Common myeloid progenitor, CD34-positive (primary cell): Measurements from ENCODE around the gene SUPT7L. TPM values are rescaled to one million over a fixed set of nuclear protein-coding genes. Genes with fewer than 3 reads are reported as not detected.

Experiments
- CTCF ChIA-PET: fragments of 350-600 bp; sonication (Branson Sonifier 250); formaldehyde crosslinking; loops from one replicate; lab custom pipeline; 2021; ENCODE audit warnings: antibody characterized with exemption; lab: Charles Lee
- POLR2A ChIA-PET: fragments of 350-600 bp; sonication (Branson Sonifier 250); formaldehyde crosslinking; loops from one replicate; lab custom pipeline; 2021; ENCODE audit warnings: antibody characterized with exemption; lab: Charles Lee
- DNase-seq, 3 donors: peaks; one replicate each; pipeline versions ENCODE4 v3.0.0 to v3.0.0-alpha.2; 2013
- H3K27ac ChIP-seq, 2 experiments: 1 replicate in 1 of 2; 2 replicates in 1 of 2; pipeline ENCODE4 v1.7.0; 2013; ENCODE audit warnings: inconsistent platforms in 2 of 2, low read length in 2 of 2, mild to moderate bottlenecking in 2 of 2, low read depth in 1 of 2, moderate library complexity in 1 of 2; ENCODE audit not compliant: severe bottlenecking in 2 of 2, insufficient read depth in 1 of 2, poor library complexity in 1 of 2
- H3K27me3 ChIP-seq, 5 experiments: replicated peaks in 2 of 5; 1 replicate in 3 of 5; 2 replicates in 2 of 5; pipeline versions ENCODE4 v1.6.1 to v1.7.0; 2013; ENCODE audit warnings: low read length in 4 of 5, mild to moderate bottlenecking in 2 of 5, moderate library complexity in 2 of 5, inconsistent platforms in 1 of 5; ENCODE audit not compliant: insufficient read depth in 5 of 5, control insufficient read depth in 4 of 5
- H3K36me3 ChIP-seq, 4 experiments: 1 replicate in 2 of 4; 2 replicates in 2 of 4; pipeline versions ENCODE4 v1.6.1 to v1.7.0; 2013; ENCODE audit warnings: low read length in 3 of 4, control low read depth in 1 of 4, mild to moderate bottlenecking in 1 of 4; ENCODE audit not compliant: control insufficient read depth in 4 of 4, insufficient read depth in 4 of 4
- H3K4me1 ChIP-seq, 4 experiments: 1 replicate in 3 of 4; 2 replicates in 1 of 4; pipeline versions ENCODE4 v1.6.1 to v1.7.1; 2013; ENCODE audit warnings: low read length in 3 of 4, mild to moderate bottlenecking in 3 of 4, control low read depth in 1 of 4, inconsistent platforms in 1 of 4, moderate library complexity in 1 of 4; ENCODE audit not compliant: control insufficient read depth in 4 of 4, insufficient read depth in 4 of 4; ENCODE audit errors: control extremely low read depth in 1 of 4
- H3K4me3 ChIP-seq, 7 experiments: 1 replicate in 4 of 7; 2 replicates in 3 of 7; pipeline versions ENCODE4 v1.5.1 to v1.7.0; 2013; ENCODE audit warnings: mild to moderate bottlenecking in 7 of 7, low read length in 6 of 7, moderate library complexity in 6 of 7, inconsistent platforms in 2 of 7, low read depth in 2 of 7, control low read depth in 1 of 7; ENCODE audit not compliant: insufficient read depth in 4 of 7, control insufficient read depth in 1 of 7; ENCODE audit errors: extremely low read depth in 1 of 7
- H3K9me3 ChIP-seq, 5 experiments: 1 replicate in 4 of 5; 2 replicates in 1 of 5; pipeline versions ENCODE4 v1.6.1 to v1.7.1; 2013; ENCODE audit warnings: low read length in 4 of 5, mild to moderate bottlenecking in 2 of 5, inconsistent platforms in 1 of 5, low read depth in 1 of 5, moderate library complexity in 1 of 5; ENCODE audit not compliant: control insufficient read depth in 4 of 5, insufficient read depth in 2 of 5; ENCODE audit errors: control extremely low read depth in 1 of 5
- WGBS: methylation state at CpG from one replicate; pipeline ENCODE4 v1.1.5; 2013; ENCODE audit not compliant: insufficient coverage; 5-methylcytosine and 5-hydroxymethylcytosine counted together
- polyA plus RNA-seq: library from polyadenylated mRNA; unstranded; fragments of 120-200 nt; gene quantifications from one replicate; pipeline ENCODE4 v1.2.1, GENCODE V29; 2013

The SUPT7L gene
- 45.0 TPM for polyA plus RNA-seq

- POLR2A ChIA-PET: interaction anchor here (0.5 to 0.9 kb wide), 3 partner anchors 10 to 224 kb away, joined by 3 to 4 read pairs (median 4); no protein-coding TSS in a partner anchor
- WGBS: 0% methylated on average over 46 of the region's 56 CpGs
- H3K27ac ChIP-seq: peak within 1 kb of the TSS; percentile 94 to 96
These were observed at the start of gene SUPT7L, which contains the start of gene SLC4A1AP for GRCh38 chr2:27663285-27664153. Gene SUPT7L (minus strand): TSS chr2:27663614. CDS start chr2:27662192, 1,422 bp downstream. Gene SLC4A1AP (plus strand): TSS chr2:27663889. CDS start chr2:27663915, 26 bp downstream.

GRCh38 chr2:27713201-27713600 lies 49.8 kb upstream of the SUPT7L start:
- CTCF ChIA-PET: interaction anchor here (1.9 to 2.0 kb wide), 2 partner anchors 10 kb away, joined by 8 to 9 read pairs; no protein-coding TSS in a partner anchor
- Histone ChIP-seq H3K9me3 (no peaks in the 10 kb centered on the region), H3K27me3 (peaks cover 5 to 45% (median 15%) of the 10 kb centered on the region in 5 experiments), H3K4me1 (peaks cover 0 to 16% (median 11%) of the 10 kb centered on the region in 4 experiments), H3K4me3 (no peak overlapping the region), H3K27ac (no peak overlapping the region), H3K36me3 (no peaks in the 10 kb centered on the region)
- POLR2A ChIA-PET: no interaction called here
- WGBS: 94% methylated on average over 5 of the region's 5 CpGs
- DNase-seq: no peak

More at GRCh38 chr2:27663285-27664153, at the start of gene SUPT7L, which contains the start of gene SLC4A1AP:
- Histone ChIP-seq H3K4me1 (peaks cover 12 to 35% (median 25%) of the 10 kb centered on the region in 4 experiments), H3K36me3 (peaks cover 14 to 40% (median 31%) of the 10 kb centered on the region in 4 experiments), H3K4me3 (peak within 1 kb of the TSS; percentile 82 to 99 (median 92)), H3K9me3 (no peaks in the 10 kb centered on the region), H3K27me3 (no peaks in the 10 kb centered on the region)
- CTCF ChIA-PET: interaction anchor here (0.6 to 7.3 kb wide), 7 partner anchors 8 to 933 kb away, joined by 3 to 57 read pairs (median 3); partner anchors contain the start of genes CCDC121 and GPN1
- DNase-seq: peak; percentile 89 to 93 (median 90)

- Histone ChIP-seq H3K4me3 (no peak overlapping the region), H3K27ac (no peak overlapping the region), H3K27me3 (peaks cover 5 to 39% (median 15%) of the 10 kb centered on the region in 5 experiments), H3K9me3 (no peaks in the 10 kb centered on the region), H3K4me1 (peaks cover 0 to 16% (median 11%) of the 10 kb centered on the region in 4 experiments), H3K36me3 (no peaks in the 10 kb centered on the region)
- WGBS: no CpG with 5 or more reads among the region's 1 CpG
- POLR2A ChIA-PET: no interaction called here
- no peak for DNase-seq
- CTCF ChIA-PET: interaction anchor here (1.1 to 2.0 kb wide), 4 partner anchors 9 to 758 kb away, joined by 3 to 9 read pairs (median 7); no protein-coding TSS in a partner anchor
These were observed 49.1 kb upstream of the SUPT7L start for GRCh38 chr2:27712522-27712921.

- CTCF ChIA-PET: interaction anchor here (1.1 to 1.9 kb wide), 3 partner anchors 12 to 759 kb away, joined by 3 to 9 read pairs (median 6); no protein-coding TSS in a partner anchor
- Histone ChIP-seq H3K36me3 (no peaks in the 10 kb centered on the region), H3K27ac (no peak overlapping the region), H3K9me3 (no peaks in the 10 kb centered on the region), H3K4me1 (peaks cover 0 to 15% (median 11%) of the 10 kb centered on the region in 4 experiments), H3K4me3 (no peak overlapping the region), H3K27me3 (peaks cover 0 to 31% (median 10%) of the 10 kb centered on the region in 5 experiments)
- DNase-seq: no peak
- POLR2A ChIA-PET: no interaction called here
- WGBS: 100% methylated on average over 5 of the region's 5 CpGs
These were observed 48.4 kb upstream of the SUPT7L start for GRCh38 chr2:27711804-27712203.

GRCh38 chr2:27710640-27711430 lies 47.4 kb upstream of the SUPT7L start:
- ChIA-PET POLR2A (no interaction called here), CTCF (interaction anchor here (0.8 to 1.0 kb wide), 2 partner anchors 13 to 28 kb away, joined by 3 to 4 read pairs; no protein-coding TSS in a partner anchor)
- Histone ChIP-seq H3K27me3 (peaks cover 0 to 22% (median 6%) of the 10 kb centered on the region in 5 experiments), H3K4me3 (no peak overlapping the region), H3K27ac (no peak overlapping the region), H3K9me3 (no peaks in the 10 kb centered on the region), H3K36me3 (no peaks in the 10 kb centered on the region), H3K4me1 (peaks cover 0 to 6% (median 5%) of the 10 kb centered on the region in 4 experiments)
- peak in 1 of 3 donors; percentile 8 for DNase-seq
- WGBS: 85% methylated on average over 6 of the region's 8 CpGs

GRCh38 chr2:27709960-27710575 lies 46.7 kb upstream of the SUPT7L start:
- DNase-seq: no peak
- ChIA-PET CTCF (interaction anchor here (1.0 to 2.1 kb wide), 2 partner anchors 26 to 27 kb away, joined by 3 to 6 read pairs; no protein-coding TSS in a partner anchor), POLR2A (no interaction called here)
- H3K9me3 ChIP-seq: no peaks in the 10 kb centered on the region
- H3K36me3 ChIP-seq: no peaks in the 10 kb centered on the region
- no peak overlapping the region for H3K4me3 ChIP-seq
- H3K27me3 ChIP-seq: peaks cover 0 to 16% (median 6%) of the 10 kb centered on the region in 5 experiments
- no peak overlapping the region for H3K27ac ChIP-seq
- peaks cover 0 to under 1% (median under 1%) of the 10 kb centered on the region in 4 experiments for H3K4me1 ChIP-seq
- 100% methylated on average over 3 of the region's 7 CpGs for WGBS
